A549 (cell line): ENCODE measurements around the gene ZNF664. TPM values are rescaled to one million over a fixed set of nuclear protein-coding genes. Genes with fewer than 3 reads are reported as not detected.

ENCODE experiments used
- ATAC-seq, 2 experiments: fragments of 200-7000 bp in 1 of 2; fragments of >200 bp in 1 of 2; cut with Nextera tagmentation in 1 of 2; cut with Tn5 transposase in 1 of 2; 3 replicates each; pipeline versions ENCODE4 v1.8.0 to v1.9.1; 2018 to 2020; ENCODE audit warnings: mild to moderate bottlenecking in 1 of 2, moderate library complexity in 1 of 2
- CTCF ChIA-PET: fragments of 300-600 bp; sonication (Branson Sonifier 250); formaldehyde crosslinking; extraction: SDS; loops from one replicate; lab custom pipeline; 2021; ENCODE audit warnings: antibody characterized with exemption, inconsistent platforms; lab: Yijun Ruan, JAX
- POLR2A ChIA-PET: fragments of 350-600 bp; formaldehyde crosslinking; extraction: SDS; loops from one replicate; lab custom pipeline; 2021; ENCODE audit warnings: antibody characterized with exemption, inconsistent platforms; lab: Yijun Ruan, JAX
- DNase-seq, 2 experiments: peaks; one replicate each; pipeline versions ENCODE4 v3.0.0 to v3.0.0-alpha.2; 2011 to 2016; ENCODE audit warnings: low read depth in 1 of 2, low spot score in 1 of 2
- FAIRE-seq: peaks from 2 replicates; lab custom pipeline; 2011; peaks lifted over from hg19 to GRCh38; lab: Jason Lieb, UNC
- H3K27ac ChIP-seq, 2 experiments: fragments of >200 bp; sonication (Bioruptor Twin); formaldehyde crosslinking; 3 replicates each; pipeline ENCODE4 v1.5.1; 2016 to 2017
- H3K4me1 ChIP-seq: fragments of >200 bp; sonication (Bioruptor Twin); formaldehyde crosslinking; 3 replicates; pipeline ENCODE4 v1.6.1; 2016
- H3K4me2 ChIP-seq: fragments of >200 bp; sonication (Bioruptor Twin); formaldehyde crosslinking; 3 replicates; pipeline ENCODE4 v1.6.1; 2016
- H3K4me3 ChIP-seq: fragments of >200 bp; sonication (Bioruptor Twin); formaldehyde crosslinking; 3 replicates; pipeline ENCODE4 v1.5.1; 2016
- H3K9me3 ChIP-seq: fragments of >200 bp; sonication (Bioruptor Twin); formaldehyde crosslinking; 3 replicates; pipeline ENCODE4 v1.6.1; 2016
- EHMT2 ChIP-seq: fragments of 200-600 bp; sonication (generic); IDR thresholded peaks from 2 replicates; pipeline ENCODE4 v1.6.1; 2016; ENCODE audit warnings: antibody characterized with exemption, low read depth, mild to moderate bottlenecking, moderate library complexity
- EP300 ChIP-seq, 2 experiments: fragments of >200 bp; sonication (Bioruptor Twin); formaldehyde crosslinking; IDR thresholded peaks; 2 replicates in 1 of 2; 3 replicates in 1 of 2; pipeline ENCODE4 v1.6.1; 2016 to 2017
- FOSB ChIP-seq: fragments of 250-450 bp; sonication (Bioruptor Pico); IDR thresholded peaks from 2 replicates; pipeline ENCODE4 v1.5.0; 2020; ENCODE audit warnings: mild to moderate bottlenecking, moderate library complexity
- FOSL2 ChIP-seq, 2 experiments: fragments of 450-650 bp in 1 of 2; fragments of >200 bp in 1 of 2; sonication (Bioruptor Twin) in 1 of 2; formaldehyde crosslinking; IDR thresholded peaks; 2 replicates each; pipeline versions ENCODE4 v1.5.0 to v1.6.1; 2016 to 2020; ENCODE audit warnings: mild to moderate bottlenecking in 1 of 2, moderate library complexity in 1 of 2
- HDAC2 ChIP-seq: fragments of 200-600 bp; sonication (generic); IDR thresholded peaks from 2 replicates; pipeline ENCODE4 v1.6.1; 2016
- HOXA7 ChIP-seq: fragments of 250-450 bp; sonication (Bioruptor Pico); IDR thresholded peaks from 2 replicates; pipeline ENCODE4 v1.5.0; 2020; ENCODE audit warnings: mild to moderate bottlenecking, moderate library complexity
- HOXB5 ChIP-seq: fragments of 250-450 bp; sonication (Bioruptor Pico); IDR thresholded peaks from 2 replicates; pipeline ENCODE4 v1.5.0; 2020; ENCODE audit warnings: mild to moderate bottlenecking, moderate library complexity
- KDM1A ChIP-seq: fragments of 200-600 bp; sonication (generic); IDR thresholded peaks from 2 replicates; pipeline ENCODE4 v1.6.1; 2016; ENCODE audit warnings: low read depth, mild to moderate bottlenecking
- MAFK ChIP-seq: fragments of 450-650 bp; IDR thresholded peaks from 2 replicates; pipeline ENCODE4 v1.6.1; 2014; ENCODE audit not compliant: partially characterized antibody
- MAZ ChIP-seq: fragments of 150-350 bp; IDR thresholded peaks from 2 replicates; pipeline ENCODE4 v1.6.1; 2014; ENCODE audit warnings: antibody characterized with exemption, low read depth, low read length, borderline replicate concordance
- NFE2L2 ChIP-seq: fragments of 150-350 bp; conservative IDR thresholded peaks from 2 replicates; pipeline ENCODE4 v1.6.1; 2014; ENCODE audit warnings: low read length
- PHF8 ChIP-seq: fragments of 200-600 bp; sonication (generic); IDR thresholded peaks from 2 replicates; pipeline ENCODE4 v1.6.1; 2016; ENCODE audit warnings: low read depth, mild to moderate bottlenecking, antibody characterized with exemption, moderate library complexity, borderline replicate concordance
- POLR2A ChIP-seq: IDR thresholded peaks from 2 replicates; pipeline ENCODE4 v1.6.1; 2012; ENCODE audit warnings: mild to moderate bottlenecking, low read length
- POLR2AphosphoS2 ChIP-seq: conservative IDR thresholded peaks from 2 replicates; pipeline ENCODE4 v1.6.1; 2012; ENCODE audit warnings: low read length, improper control_type of control experiment, inconsistent platforms
- RFX5 ChIP-seq: fragments of 450-650 bp; IDR thresholded peaks from 2 replicates; pipeline ENCODE4 v1.7.1; 2014; ENCODE audit warnings: antibody characterized with exemption, mild to moderate bottlenecking, moderate library complexity
- RNF2 ChIP-seq: fragments of 200-600 bp; sonication (generic); IDR thresholded peaks from 2 replicates; pipeline ENCODE4 v1.6.1; 2016; ENCODE audit warnings: low read depth, mild to moderate bottlenecking, antibody characterized with exemption, moderate library complexity, borderline replicate concordance
- SMC3 ChIP-seq: fragments of >200 bp; sonication (Bioruptor Twin); formaldehyde crosslinking; IDR thresholded peaks from 3 replicates; pipeline ENCODE4 v1.6.1; 2018; ENCODE audit warnings: inconsistent platforms
- ZSCAN20 ChIP-seq: fragments of 250-450 bp; sonication (Bioruptor Pico); IDR thresholded peaks from 2 replicates; pipeline ENCODE4 v1.8.0; 2022; ENCODE audit warnings: mild to moderate bottlenecking, moderate library complexity
- WGBS: methylation state at CpG from one replicate; pipeline ENCODE4 v1.1.6; 2017; ENCODE audit errors: missing lambda C conversion rate; 5-methylcytosine and 5-hydroxymethylcytosine counted together
- polyA plus RNA-seq, 4 experiments: library from polyadenylated mRNA; depleted of rRNA in 3 of 4; stranded (reverse); fragments of >200 nt; fragmentation: RNase III in 1 of 4; extraction: RNeasy Plus Mini Kit Qiagen cat#74134 plus additional on column Dnase treatment in 1 of 4; gene quantifications; 2 replicates in 3 of 4; 3 replicates in 1 of 4; pipeline ENCODE4 v1.2.3, GENCODE V29; 2011 to 2017
- TF ChIP-seq, protein P1 (sequence below): fragments of 200-600 bp; sonication (generic); IDR thresholded peaks from 2 replicates; pipeline ENCODE4 v1.6.1; 2016; ENCODE audit warnings: antibody characterized with exemption, mild to moderate bottlenecking, moderate library complexity
- TF ChIP-seq, protein P2 (sequence below): fragments of >200 bp; sonication (Bioruptor Twin); formaldehyde crosslinking; IDR thresholded peaks from 3 replicates; pipeline ENCODE4 v1.6.1; 2016
- TF ChIP-seq, protein P3 (sequence below): fragments of 250-450 bp; sonication (Bioruptor Pico); IDR thresholded peaks from 2 replicates; pipeline ENCODE4 v1.5.0; 2021; ENCODE audit warnings: mild to moderate bottlenecking, moderate library complexity, borderline replicate concordance
- TF ChIP-seq, protein P4 (sequence below): IDR thresholded peaks from 2 replicates; pipeline ENCODE4 v1.6.1; 2012
- TF ChIP-seq, protein P5 (sequence below): IDR thresholded peaks from 2 replicates; pipeline ENCODE4 v1.6.1; 2012; ENCODE audit warnings: low read depth, borderline replicate concordance

The ZNF664 gene
- polyA plus RNA-seq, 2 of the 4 experiments (the other 2 are of a cell fraction) = 88.3 to 112 TPM

DNA sequence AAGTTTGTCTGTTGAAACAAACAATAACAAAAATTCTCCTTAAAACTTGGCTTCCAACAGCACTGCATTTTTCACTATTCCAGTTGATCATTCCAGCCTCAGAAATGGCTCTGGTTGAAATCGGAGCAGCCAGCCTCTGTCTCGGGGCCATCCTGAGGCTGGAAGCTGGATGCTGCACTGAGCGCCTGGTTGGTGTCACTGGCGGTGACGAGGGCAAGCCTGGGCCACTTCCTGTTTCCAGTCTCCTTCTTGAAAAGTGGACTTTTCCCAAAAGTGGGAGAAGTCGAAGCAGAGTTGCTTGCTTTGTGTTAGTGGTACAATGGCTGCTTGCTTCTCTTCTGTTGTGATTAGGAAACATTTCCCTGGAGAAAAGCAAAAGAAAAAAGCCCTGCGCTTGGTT, 49.1 kb upstream of the ZNF664 start:
- H3K9me3 ChIP-seq = no peaks in the 10 kb centered on the region
- FAIRE-seq = no peak
- H3K4me3 ChIP-seq = no peak overlapping the region
- no peak for DNase-seq
- H3K27ac ChIP-seq = no peak overlapping the region
- ChIA-PET CTCF (interaction anchor here (0.6 to 1.3 kb wide), 2 partner anchors 11 to 19 kb away, joined by 3 read pairs; no protein-coding TSS in a partner anchor), POLR2A (no interaction called here)
- H3K4me2 ChIP-seq = no peak overlapping the region
- no peak for ATAC-seq
- 65% methylated on average over 7 of the region's 7 CpGs for WGBS
- TF ChIP-seq POLR2A (no peak), KDM1A (no peak), HDAC2 (no peak), MAFK (no peak), RNF2 (no peak), SMC3 (no peak), EP300 (IDR thresholded peaks at IDR 0.05) (no peak), HOXB5 (no peak), ZSCAN20 (CRISPR knock-in tag) (no peak), PHF8 (no peak), MAZ (no peak), FOSB (CRISPR knock-in tag) (no peak), HOXA7 (no peak)
- TF ChIP-seq, protein P1, sequence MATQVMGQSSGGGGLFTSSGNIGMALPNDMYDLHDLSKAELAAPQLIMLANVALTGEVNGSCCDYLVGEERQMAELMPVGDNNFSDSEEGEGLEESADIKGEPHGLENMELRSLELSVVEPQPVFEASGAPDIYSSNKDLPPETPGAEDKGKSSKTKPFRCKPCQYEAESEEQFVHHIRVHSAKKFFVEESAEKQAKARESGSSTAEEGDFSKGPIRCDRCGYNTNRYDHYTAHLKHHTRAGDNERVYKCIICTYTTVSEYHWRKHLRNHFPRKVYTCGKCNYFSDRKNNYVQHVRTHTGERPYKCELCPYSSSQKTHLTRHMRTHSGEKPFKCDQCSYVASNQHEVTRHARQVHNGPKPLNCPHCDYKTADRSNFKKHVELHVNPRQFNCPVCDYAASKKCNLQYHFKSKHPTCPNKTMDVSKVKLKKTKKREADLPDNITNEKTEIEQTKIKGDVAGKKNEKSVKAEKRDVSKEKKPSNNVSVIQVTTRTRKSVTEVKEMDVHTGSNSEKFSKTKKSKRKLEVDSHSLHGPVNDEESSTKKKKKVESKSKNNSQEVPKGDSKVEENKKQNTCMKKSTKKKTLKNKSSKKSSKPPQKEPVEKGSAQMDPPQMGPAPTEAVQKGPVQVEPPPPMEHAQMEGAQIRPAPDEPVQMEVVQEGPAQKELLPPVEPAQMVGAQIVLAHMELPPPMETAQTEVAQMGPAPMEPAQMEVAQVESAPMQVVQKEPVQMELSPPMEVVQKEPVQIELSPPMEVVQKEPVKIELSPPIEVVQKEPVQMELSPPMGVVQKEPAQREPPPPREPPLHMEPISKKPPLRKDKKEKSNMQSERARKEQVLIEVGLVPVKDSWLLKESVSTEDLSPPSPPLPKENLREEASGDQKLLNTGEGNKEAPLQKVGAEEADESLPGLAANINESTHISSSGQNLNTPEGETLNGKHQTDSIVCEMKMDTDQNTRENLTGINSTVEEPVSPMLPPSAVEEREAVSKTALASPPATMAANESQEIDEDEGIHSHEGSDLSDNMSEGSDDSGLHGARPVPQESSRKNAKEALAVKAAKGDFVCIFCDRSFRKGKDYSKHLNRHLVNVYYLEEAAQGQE = no peak
- TF ChIP-seq, protein P2, sequence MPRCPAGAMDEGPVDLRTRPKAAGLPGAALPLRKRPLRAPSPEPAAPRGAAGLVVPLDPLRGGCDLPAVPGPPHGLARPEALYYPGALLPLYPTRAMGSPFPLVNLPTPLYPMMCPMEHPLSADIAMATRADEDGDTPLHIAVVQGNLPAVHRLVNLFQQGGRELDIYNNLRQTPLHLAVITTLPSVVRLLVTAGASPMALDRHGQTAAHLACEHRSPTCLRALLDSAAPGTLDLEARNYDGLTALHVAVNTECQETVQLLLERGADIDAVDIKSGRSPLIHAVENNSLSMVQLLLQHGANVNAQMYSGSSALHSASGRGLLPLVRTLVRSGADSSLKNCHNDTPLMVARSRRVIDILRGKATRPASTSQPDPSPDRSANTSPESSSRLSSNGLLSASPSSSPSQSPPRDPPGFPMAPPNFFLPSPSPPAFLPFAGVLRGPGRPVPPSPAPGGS = no peak
- TF ChIP-seq, protein P3, sequence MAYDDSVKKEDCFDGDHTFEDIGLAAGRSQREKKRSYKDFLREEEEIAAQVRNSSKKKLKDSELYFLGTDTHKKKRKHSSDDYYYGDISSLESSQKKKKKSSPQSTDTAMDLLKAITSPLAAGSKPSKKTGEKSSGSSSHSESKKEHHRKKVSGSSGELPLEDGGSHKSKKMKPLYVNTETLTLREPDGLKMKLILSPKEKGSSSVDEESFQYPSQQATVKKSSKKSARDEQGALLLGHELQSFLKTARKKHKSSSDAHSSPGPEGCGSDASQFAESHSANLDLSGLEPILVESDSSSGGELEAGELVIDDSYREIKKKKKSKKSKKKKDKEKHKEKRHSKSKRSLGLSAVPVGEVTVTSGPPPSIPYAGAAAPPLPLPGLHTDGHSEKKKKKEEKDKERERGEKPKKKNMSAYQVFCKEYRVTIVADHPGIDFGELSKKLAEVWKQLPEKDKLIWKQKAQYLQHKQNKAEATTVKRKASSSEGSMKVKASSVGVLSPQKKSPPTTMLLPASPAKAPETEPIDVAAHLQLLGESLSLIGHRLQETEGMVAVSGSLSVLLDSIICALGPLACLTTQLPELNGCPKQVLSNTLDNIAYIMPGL (CRISPR knock-in tag) = no peak
- no peaks in the 10 kb centered on the region for H3K4me1 ChIP-seq

DNA sequence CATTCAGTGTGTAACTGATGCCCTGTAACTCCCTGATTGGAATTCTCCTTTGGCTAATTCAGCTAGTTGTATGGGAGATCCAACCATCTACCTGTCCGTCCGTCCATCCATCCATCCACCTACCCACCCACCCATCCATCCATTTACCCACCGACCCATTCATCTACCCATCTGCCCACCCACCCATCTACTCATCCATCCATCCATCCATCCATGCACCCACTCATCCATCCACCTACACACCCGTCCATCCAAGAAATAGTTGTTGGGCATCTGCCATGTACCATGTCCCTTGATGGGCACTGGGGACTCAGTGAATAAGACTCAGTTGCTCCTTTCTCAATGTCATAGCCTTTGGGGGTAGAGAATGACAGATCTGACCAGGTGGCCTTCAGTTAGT, 48.5 kb upstream of the ZNF664 start:
- ATAC-seq = no peak
- TF ChIP-seq FOSL2 (IDR thresholded peaks at IDR 0.05) = no peak
- no peak for TF ChIP-seq FOSL2 (CRISPR knock-in tag; IDR thresholded peaks at IDR 0.05)
- TF ChIP-seq, protein P4, sequence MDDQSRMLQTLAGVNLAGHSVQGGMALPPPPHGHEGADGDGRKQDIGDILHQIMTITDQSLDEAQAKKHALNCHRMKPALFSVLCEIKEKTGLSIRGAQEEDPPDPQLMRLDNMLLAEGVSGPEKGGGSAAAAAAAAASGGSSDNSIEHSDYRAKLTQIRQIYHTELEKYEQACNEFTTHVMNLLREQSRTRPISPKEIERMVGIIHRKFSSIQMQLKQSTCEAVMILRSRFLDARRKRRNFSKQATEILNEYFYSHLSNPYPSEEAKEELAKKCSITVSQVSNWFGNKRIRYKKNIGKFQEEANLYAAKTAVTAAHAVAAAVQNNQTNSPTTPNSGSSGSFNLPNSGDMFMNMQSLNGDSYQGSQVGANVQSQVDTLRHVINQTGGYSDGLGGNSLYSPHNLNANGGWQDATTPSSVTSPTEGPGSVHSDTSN = no peak
- no peak for TF ChIP-seq RFX5
- TF ChIP-seq ZSCAN20 (CRISPR knock-in tag) = no peak
- no peak for TF ChIP-seq POLR2A
- TF ChIP-seq POLR2AphosphoS2 = no peak
- TF ChIP-seq HOXB5 = no peak
- TF ChIP-seq EHMT2 = no peak
- TF ChIP-seq HOXA7 = no peak
- TF ChIP-seq, protein P5, sequence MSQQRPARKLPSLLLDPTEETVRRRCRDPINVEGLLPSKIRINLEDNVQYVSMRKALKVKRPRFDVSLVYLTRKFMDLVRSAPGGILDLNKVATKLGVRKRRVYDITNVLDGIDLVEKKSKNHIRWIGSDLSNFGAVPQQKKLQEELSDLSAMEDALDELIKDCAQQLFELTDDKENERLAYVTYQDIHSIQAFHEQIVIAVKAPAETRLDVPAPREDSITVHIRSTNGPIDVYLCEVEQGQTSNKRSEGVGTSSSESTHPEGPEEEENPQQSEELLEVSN = no peak
- TF ChIP-seq NFE2L2 = no peak
- CTCF ChIA-PET = no interaction called here
- no peak for DNase-seq
- 48% methylated on average over 4 of the region's 4 CpGs for WGBS
- FAIRE-seq = no peak
- H3K4me3 ChIP-seq = no peak overlapping the region
- no peaks in the 10 kb centered on the region for H3K9me3 ChIP-seq
- no peak overlapping the region for H3K4me2 ChIP-seq
- POLR2A ChIA-PET = no interaction called here
- no peaks in the 10 kb centered on the region for H3K4me1 ChIP-seq
- no peak overlapping the region for H3K27ac ChIP-seq
